ENCODE results near the gene SPTBN4.

DNA sequence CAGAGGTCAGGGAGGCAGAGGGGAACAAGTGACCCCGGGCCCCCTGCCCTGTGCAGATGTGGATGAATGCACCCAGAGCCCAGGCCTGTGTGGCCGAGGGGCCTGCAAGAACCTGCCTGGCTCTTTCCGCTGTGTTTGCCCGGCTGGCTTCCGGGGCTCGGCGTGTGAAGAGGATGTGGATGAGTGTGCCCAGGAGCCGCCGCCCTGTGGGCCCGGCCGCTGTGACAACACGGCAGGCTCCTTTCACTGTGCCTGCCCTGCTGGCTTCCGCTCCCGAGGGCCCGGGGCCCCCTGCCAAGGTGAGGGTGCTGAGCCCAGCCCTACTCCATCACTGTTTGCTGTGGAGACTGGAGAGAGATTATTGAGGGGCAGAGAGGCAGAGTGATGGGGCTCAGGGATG lies 144.3 kb downstream of the SPTBN4 start:
- TF ChIP-seq ZBTB20 (tag by site-specific recombination; IDR thresholded peaks at IDR 0.05) = no peak
- TF ChIP-seq, protein P1, sequence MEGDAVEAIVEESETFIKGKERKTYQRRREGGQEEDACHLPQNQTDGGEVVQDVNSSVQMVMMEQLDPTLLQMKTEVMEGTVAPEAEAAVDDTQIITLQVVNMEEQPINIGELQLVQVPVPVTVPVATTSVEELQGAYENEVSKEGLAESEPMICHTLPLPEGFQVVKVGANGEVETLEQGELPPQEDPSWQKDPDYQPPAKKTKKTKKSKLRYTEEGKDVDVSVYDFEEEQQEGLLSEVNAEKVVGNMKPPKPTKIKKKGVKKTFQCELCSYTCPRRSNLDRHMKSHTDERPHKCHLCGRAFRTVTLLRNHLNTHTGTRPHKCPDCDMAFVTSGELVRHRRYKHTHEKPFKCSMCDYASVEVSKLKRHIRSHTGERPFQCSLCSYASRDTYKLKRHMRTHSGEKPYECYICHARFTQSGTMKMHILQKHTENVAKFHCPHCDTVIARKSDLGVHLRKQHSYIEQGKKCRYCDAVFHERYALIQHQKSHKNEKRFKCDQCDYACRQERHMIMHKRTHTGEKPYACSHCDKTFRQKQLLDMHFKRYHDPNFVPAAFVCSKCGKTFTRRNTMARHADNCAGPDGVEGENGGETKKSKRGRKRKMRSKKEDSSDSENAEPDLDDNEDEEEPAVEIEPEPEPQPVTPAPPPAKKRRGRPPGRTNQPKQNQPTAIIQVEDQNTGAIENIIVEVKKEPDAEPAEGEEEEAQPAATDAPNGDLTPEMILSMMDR (tag by site-specific recombination; IDR thresholded peaks at IDR 0.05) = no peak
- no peak for TF ChIP-seq ZNF23 (tag by site-specific recombination; IDR thresholded peaks at IDR 0.05; ENCODE audit: borderline replicate concordance)
- TF ChIP-seq ZFP37 (tag by site-specific recombination; IDR thresholded peaks at IDR 0.05) = no peak

Measured in HEK293 (cell line).